Karpas-422 (cell line): ENCODE measurements around the gene LY6G5B. TPM values are rescaled to one million over a fixed set of nuclear protein-coding genes. Genes with fewer than 3 reads are reported as not detected.
A peak's percentile ranks its signal among the peaks of the same experiment; 100 is the strongest.

Experiments used
- DNase-seq: peaks from one replicate; pipeline ENCODE4 v3.0.0-alpha.2; 2015
- H2AFZ ChIP-seq: fragments of 200-600 bp; sonication (generic); 2 replicates; pipeline ENCODE4 v1.6.1; 2014; ENCODE audit warnings: antibody characterized with exemption, low read length, mixed read lengths
- H3K27ac ChIP-seq: fragments of 200-600 bp; sonication (generic); 2 replicates; pipeline ENCODE4 v1.5.1; 2014; ENCODE audit warnings: mild to moderate bottlenecking, low read length, moderate library complexity
- H3K27me3 ChIP-seq: fragments of 200-600 bp; sonication (generic); 2 replicates; pipeline ENCODE4 v1.6.1; 2014; ENCODE audit warnings: low read length, mixed read lengths
- H3K36me3 ChIP-seq: fragments of 200-600 bp; sonication (generic); 2 replicates; pipeline ENCODE4 v1.6.1; 2014; ENCODE audit warnings: low read length, mixed read lengths; ENCODE audit not compliant: insufficient read depth
- H3K4me1 ChIP-seq: fragments of 200-600 bp; sonication (generic); 2 replicates; pipeline ENCODE4 v1.6.1; 2014; ENCODE audit warnings: mild to moderate bottlenecking, low read length, mixed read lengths
- H3K4me2 ChIP-seq: fragments of 200-600 bp; sonication (generic); 2 replicates; pipeline ENCODE4 v1.6.1; 2014; ENCODE audit warnings: low read length, low read depth, mild to moderate bottlenecking; ENCODE audit not compliant: poor library complexity, severe bottlenecking
- H3K4me3 ChIP-seq: fragments of 200-600 bp; sonication (generic); 2 replicates; pipeline ENCODE4 v1.5.1; 2014; ENCODE audit warnings: mild to moderate bottlenecking, antibody characterized with exemption, low read length, mixed read lengths
- H3K79me2 ChIP-seq: fragments of 200-600 bp; sonication (generic); 2 replicates; pipeline ENCODE4 v1.6.1; 2014; ENCODE audit warnings: mild to moderate bottlenecking, low read length, mixed read lengths
- H3K9ac ChIP-seq: fragments of 200-600 bp; sonication (generic); 2 replicates; pipeline ENCODE4 v1.6.0; 2014; ENCODE audit warnings: low read length
- H3K9me2 ChIP-seq: fragments of 200-600 bp; sonication (generic), shearing (Covaris generic); replicated peaks from 2 replicates; pipeline ENCODE4 v1.6.0; 2014; ENCODE audit warnings: mild to moderate bottlenecking, low read length, moderate library complexity; ENCODE audit not compliant: insufficient read depth
- H3K9me3 ChIP-seq: fragments of 300-700, 200-600 bp; sonication (generic); 2 replicates; pipeline ENCODE4 v1.6.1; 2014; ENCODE audit warnings: low read length, mixed read lengths
- H4K20me1 ChIP-seq: fragments of 200-600 bp; sonication (generic); 2 replicates; pipeline ENCODE4 v1.6.1; 2014; ENCODE audit warnings: mild to moderate bottlenecking, antibody characterized with exemption, low read length, low read depth; ENCODE audit not compliant: insufficient read depth
- total RNA-seq: library from RNA; depleted of rRNA; stranded (reverse); fragments of >200 nt; shearing (Covaris generic); gene quantifications from 2 replicates; pipeline ENCODE4 v1.2.3, GENCODE V29; 2014; ENCODE audit warnings: low replicate concordance

LY6G5B gene
- total RNA-seq, 1 experiment from 2014 or later, result 7.3 TPM

GRCh38 chr6:31693535-31693934 lies 23.8 kb downstream of the LY6G5B start:
- Histone ChIP-seq H3K9me2 (no peaks in the 10 kb centered on the region), H4K20me1 (no peaks in the 10 kb centered on the region), H2AFZ (no peak overlapping the region), H3K9ac (no peak overlapping the region), H3K9me3 (no peaks in the 10 kb centered on the region), H3K27ac (no peak overlapping the region), H3K4me1 (peaks cover 20% of the 10 kb centered on the region), H3K27me3 (no peaks in the 10 kb centered on the region), H3K4me3 (no peak overlapping the region), H3K36me3 (peaks cover 8% of the 10 kb centered on the region; the same call in 1 of the 2 replicates), H3K4me2 (no peak overlapping the region), H3K79me2 (no peaks in the 10 kb centered on the region)
- no peak for DNase-seq

GRCh38 chr6:31697555-31697954 lies 27.8 kb downstream of the LY6G5B start:
- peak overlapping the region; percentile 12; the same call in 1 of the 2 replicates for H3K27ac ChIP-seq
- no peak overlapping the region for H2AFZ ChIP-seq
- no peak for DNase-seq
- no peak overlapping the region for H3K4me2 ChIP-seq
- no peaks in the 10 kb centered on the region for H3K9me3 ChIP-seq
- H4K20me1 ChIP-seq, result no peaks in the 10 kb centered on the region
- peaks cover 23% of the 10 kb centered on the region for H3K79me2 ChIP-seq
- no peaks in the 10 kb centered on the region; the same call in 1 of the 2 replicates for H3K36me3 ChIP-seq
- no peaks in the 10 kb centered on the region for H3K9me2 ChIP-seq
- H3K9ac ChIP-seq, result no peak overlapping the region
- H3K4me1 ChIP-seq, result peaks cover 26% of the 10 kb centered on the region
- H3K27me3 ChIP-seq, result no peaks in the 10 kb centered on the region
- no peak overlapping the region for H3K4me3 ChIP-seq

- Histone ChIP-seq H3K27ac (peak overlapping the region; percentile 86), H3K4me1 (peaks cover 34% of the 10 kb centered on the region), H3K36me3 (no peaks in the 10 kb centered on the region; the same call in 1 of the 2 replicates), H3K4me2 (peak overlapping the region; percentile 93), H3K27me3 (no peaks in the 10 kb centered on the region), H3K4me3 (peak overlapping the region; percentile 84), H2AFZ (no peak overlapping the region), H3K79me2 (peaks cover 27% of the 10 kb centered on the region), H4K20me1 (no peaks in the 10 kb centered on the region), H3K9me2 (no peaks in the 10 kb centered on the region), H3K9me3 (no peaks in the 10 kb centered on the region), H3K9ac (peak overlapping the region; percentile 92)
- no peak for DNase-seq
Measured at GRCh38 chr6:31700740-31701401, 31.1 kb downstream of the LY6G5B start.

GRCh38 chr6:31701666-31702404 lies 32.1 kb downstream of the LY6G5B start:
- no peaks in the 10 kb centered on the region for H3K9me3 ChIP-seq
- peaks cover 27% of the 10 kb centered on the region for H3K79me2 ChIP-seq
- no peaks in the 10 kb centered on the region for H3K9me2 ChIP-seq
- H3K9ac ChIP-seq, result peak overlapping the region; percentile 92
- H3K4me1 ChIP-seq, result peaks cover 34% of the 10 kb centered on the region
- peak overlapping the region; percentile 84 for H3K4me3 ChIP-seq
- peak; percentile 79 for DNase-seq
- H3K27me3 ChIP-seq, result no peaks in the 10 kb centered on the region
- peak overlapping the region; percentile 86 for H3K27ac ChIP-seq
- no peaks in the 10 kb centered on the region for H4K20me1 ChIP-seq
- H3K4me2 ChIP-seq, result peak overlapping the region; percentile 93
- H2AFZ ChIP-seq, result no peak overlapping the region
- H3K36me3 ChIP-seq, result no peaks in the 10 kb centered on the region; the same call in 1 of the 2 replicates

- H3K27ac ChIP-seq, result peak overlapping the region; percentile 86
- H3K9me2 ChIP-seq, result no peaks in the 10 kb centered on the region
- H3K36me3 ChIP-seq, result no peaks in the 10 kb centered on the region; the same call in 1 of the 2 replicates
- peak overlapping the region; percentile 92 for H3K9ac ChIP-seq
- H2AFZ ChIP-seq, result peak overlapping the region; percentile 22; the same call in 1 of the 2 replicates
- peak overlapping the region; percentile 84 for H3K4me3 ChIP-seq
- H4K20me1 ChIP-seq, result no peaks in the 10 kb centered on the region
- H3K9me3 ChIP-seq, result no peaks in the 10 kb centered on the region
- no peaks in the 10 kb centered on the region for H3K27me3 ChIP-seq
- DNase-seq, result peak; percentile 65
- H3K79me2 ChIP-seq, result peaks cover 27% of the 10 kb centered on the region
- peaks cover 34% of the 10 kb centered on the region for H3K4me1 ChIP-seq
- peak overlapping the region; percentile 93 for H3K4me2 ChIP-seq
Measured at GRCh38 chr6:31702405-31702818, 32.6 kb downstream of the LY6G5B start.

- Histone ChIP-seq H3K4me1 (peaks cover 28% of the 10 kb centered on the region), H3K4me3 (peak within 1 kb of the TSS; percentile 84), H3K4me2 (peak within 1 kb of the TSS; percentile 93), H3K9me2 (no peaks in the 10 kb centered on the region), H2AFZ (peak within 1 kb of the TSS; percentile 98), H3K27ac (peak within 1 kb of the TSS; percentile 86), H3K27me3 (no peaks in the 10 kb centered on the region), H3K36me3 (no peaks in the 10 kb centered on the region; the same call in 1 of the 2 replicates), H3K9me3 (no peaks in the 10 kb centered on the region), H3K79me2 (peaks cover 27% of the 10 kb centered on the region), H4K20me1 (no peaks in the 10 kb centered on the region), H3K9ac (peak within 1 kb of the TSS; percentile 92)
- peak; percentile 99 for DNase-seq
Measured at GRCh38 chr6:31702819-31703716, 33.3 kb downstream of the LY6G5B start, which contains the start of gene ABHD16A. Gene ABHD16A, minus strand, starts transcription at chr6:31703324. Its CDS starts 43 bp downstream, at chr6:31703281.

- H3K79me2 ChIP-seq, result peaks cover 20% of the 10 kb centered on the region
- H3K4me2 ChIP-seq, result no peak overlapping the region
- DNase-seq, result no peak
- no peaks in the 10 kb centered on the region for H3K9me2 ChIP-seq
- no peak overlapping the region for H3K9ac ChIP-seq
- H2AFZ ChIP-seq, result no peak overlapping the region
- no peak overlapping the region for H3K27ac ChIP-seq
- H3K4me1 ChIP-seq, result peaks cover 21% of the 10 kb centered on the region
- no peaks in the 10 kb centered on the region for H3K27me3 ChIP-seq
- no peak overlapping the region for H3K4me3 ChIP-seq
- no peaks in the 10 kb centered on the region for H3K9me3 ChIP-seq
- no peaks in the 10 kb centered on the region for H4K20me1 ChIP-seq
- H3K36me3 ChIP-seq, result no peaks in the 10 kb centered on the region
Measured at GRCh38 chr6:31705931-31706330, 36.2 kb downstream of the LY6G5B start.
